Putamen (tissue), 1 donor: Measurements from ENCODE around the gene TMPRSS6.

ENCODE experiments used
- DNase-seq: peaks from one replicate; pipeline ENCODE4 v3.0.0-alpha.2; 2016; ENCODE audit warnings: low spot score

Gene TMPRSS6

DNA sequence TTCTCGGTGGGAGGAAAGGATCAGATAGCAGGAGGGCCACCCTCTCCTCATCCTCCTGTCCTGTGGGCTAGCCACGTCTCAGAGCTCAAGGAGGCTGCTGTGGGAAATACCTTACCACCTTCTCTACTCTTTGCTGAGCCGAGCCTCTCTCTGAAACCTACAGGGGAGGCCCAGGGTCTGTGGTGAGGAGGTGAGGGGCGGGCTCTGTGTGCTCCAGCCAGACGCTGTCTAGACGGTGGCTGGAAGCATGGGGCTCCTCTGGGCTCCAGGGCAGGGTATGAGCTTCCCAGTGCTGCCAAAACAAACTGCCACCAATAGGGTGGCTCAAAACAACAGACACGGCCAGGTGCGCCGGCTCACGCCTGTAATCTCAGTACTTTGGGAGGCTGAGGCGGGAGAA is 5.5 kb upstream of the TMPRSS6 start:
- DNase-seq, result no peak

- no peak for DNase-seq
Measured at GRCh38 chr22:37113757-37114156, 4.2 kb upstream of the TMPRSS6 start.

DNA sequence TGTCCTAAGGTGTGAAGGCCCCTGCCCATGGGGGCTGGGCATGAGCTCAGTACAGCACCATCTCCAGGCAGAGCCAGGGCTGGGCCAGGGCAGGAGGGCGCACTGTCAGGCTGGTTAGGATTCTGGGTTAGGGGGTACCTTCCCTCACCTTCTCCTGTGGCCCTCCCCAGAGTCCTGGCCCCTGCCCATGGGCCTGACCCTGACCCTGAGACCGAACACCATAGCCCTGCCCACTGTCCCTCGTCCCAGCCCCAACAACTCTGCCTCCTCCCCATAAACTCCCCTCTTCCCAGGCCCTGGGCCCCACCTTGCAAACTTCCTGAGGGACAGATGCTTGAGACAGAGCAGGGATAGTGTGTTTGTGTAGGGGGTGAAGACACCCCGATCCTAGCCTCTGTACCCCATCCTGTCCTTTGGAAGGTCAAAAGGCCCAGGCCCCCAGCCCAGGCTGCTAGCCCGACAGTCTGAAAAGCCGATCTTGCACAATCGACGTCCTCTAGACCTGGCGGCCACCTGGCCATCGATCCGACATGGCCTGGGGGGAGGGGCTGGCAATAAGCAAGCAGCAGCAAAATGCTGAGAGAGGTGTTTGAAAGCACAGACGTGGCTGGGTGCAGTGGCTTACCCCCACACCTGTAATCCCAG is 2.7 kb upstream of the TMPRSS6 start:
- no peak for DNase-seq

GRCh38 chr22:37111156-37111717 is 1.7 kb upstream of the TMPRSS6 start:
- DNase-seq, result no peak

- DNase-seq, result no peak
Measured at GRCh38 chr22:37107816-37108621, 1.5 kb downstream of the TMPRSS6 start.

DNA sequence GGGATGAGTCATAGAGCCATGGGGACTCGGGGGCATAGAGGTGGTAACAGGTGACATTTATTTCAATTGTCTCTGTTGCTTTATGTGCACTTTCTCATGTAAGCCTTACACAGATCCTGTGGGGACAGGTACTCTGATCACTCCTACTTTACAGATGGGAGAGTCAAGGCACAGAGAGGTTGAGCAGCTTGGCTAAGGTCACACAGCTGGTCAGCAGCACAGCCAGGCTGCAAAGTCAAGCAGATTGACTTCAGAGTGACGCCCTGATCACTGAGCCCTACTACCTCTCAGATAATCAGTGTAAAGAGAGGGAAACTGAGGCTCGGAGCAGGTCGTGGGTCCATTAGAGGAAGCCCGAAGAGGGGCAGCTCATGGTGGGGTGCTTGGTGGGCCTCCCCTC is 3.5 kb downstream of the TMPRSS6 start:
- DNase-seq, result no peak

- no peak for DNase-seq
Measured at GRCh38 chr22:37105154-37105553, 4.4 kb downstream of the TMPRSS6 start.

GRCh38 chr22:37103656-37104452 is 5.7 kb downstream of the TMPRSS6 start:
- DNase-seq, result no peak

GRCh38 chr22:37103151-37103550 is 6.4 kb downstream of the TMPRSS6 start:
- DNase-seq, result no peak

DNA sequence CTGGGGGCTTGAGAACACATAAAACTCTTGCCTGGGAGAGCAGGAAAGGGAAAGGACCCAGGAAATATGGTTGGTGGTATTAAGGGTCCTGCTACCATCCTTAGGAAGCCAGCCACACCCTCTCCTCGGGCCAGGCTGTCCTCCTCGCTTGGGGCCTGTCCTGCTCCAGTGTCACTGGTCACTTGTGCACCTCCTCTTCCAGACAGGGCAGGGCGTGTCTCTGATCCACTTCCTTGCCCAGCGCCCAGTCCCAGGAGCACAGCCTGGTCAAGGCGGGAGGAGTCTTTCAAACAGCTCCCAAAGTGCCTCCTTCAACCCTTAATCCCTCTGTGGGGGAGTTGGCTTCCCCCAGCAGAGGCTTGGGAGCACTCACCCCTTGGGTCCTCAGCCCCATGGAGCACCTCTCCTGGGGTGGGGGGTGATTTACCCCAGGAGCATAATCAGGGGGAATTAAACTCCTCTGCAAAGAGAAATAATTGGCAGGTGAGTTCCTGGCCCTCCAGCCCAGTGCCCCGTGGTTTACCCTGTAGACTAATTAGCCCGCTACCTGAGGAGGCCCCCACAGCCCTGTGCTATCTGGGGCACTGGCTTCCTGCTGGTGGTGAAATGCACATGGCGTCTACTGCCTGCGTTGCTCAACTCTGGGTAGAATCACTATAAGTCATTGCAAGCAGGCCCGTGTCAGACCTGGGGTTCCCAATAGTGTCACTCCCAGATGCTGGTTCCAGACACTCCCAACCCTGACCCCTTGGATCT is 8.0 kb downstream of the TMPRSS6 start:
- DNase-seq, result no peak

- DNase-seq, result no peak
Measured at GRCh38 chr22:37100589-37101127, 8.9 kb downstream of the TMPRSS6 start.

- no peak for DNase-seq
Measured at GRCh38 chr22:37098976-37099591, 10.4 kb downstream of the TMPRSS6 start.

DNA sequence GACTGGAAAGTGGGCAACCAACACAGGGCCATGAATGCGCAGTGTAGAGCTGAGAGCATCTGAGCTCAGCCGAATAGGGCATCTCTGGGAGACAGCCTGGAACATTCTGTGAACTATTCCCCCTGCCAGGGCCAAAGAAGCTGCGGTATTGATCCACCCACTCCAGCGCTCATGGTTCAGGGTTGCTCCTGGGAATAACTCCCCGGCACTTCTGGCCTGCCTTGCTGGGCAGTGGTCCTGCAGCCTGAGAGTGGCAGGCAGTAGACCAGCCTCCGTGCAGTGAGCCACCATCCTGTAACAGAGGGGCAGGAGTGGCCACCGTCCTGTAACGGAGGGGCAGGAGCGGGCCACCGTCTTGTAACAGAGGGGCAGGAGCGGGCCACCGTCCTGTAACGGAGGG is 12.2 kb downstream of the TMPRSS6 start:
- no peak for DNase-seq

GRCh38 chr22:37095113-37095512 is 14.4 kb downstream of the TMPRSS6 start:
- DNase-seq, result no peak

GRCh38 chr22:37094239-37094638 is 15.3 kb downstream of the TMPRSS6 start:
- no peak for DNase-seq

DNA sequence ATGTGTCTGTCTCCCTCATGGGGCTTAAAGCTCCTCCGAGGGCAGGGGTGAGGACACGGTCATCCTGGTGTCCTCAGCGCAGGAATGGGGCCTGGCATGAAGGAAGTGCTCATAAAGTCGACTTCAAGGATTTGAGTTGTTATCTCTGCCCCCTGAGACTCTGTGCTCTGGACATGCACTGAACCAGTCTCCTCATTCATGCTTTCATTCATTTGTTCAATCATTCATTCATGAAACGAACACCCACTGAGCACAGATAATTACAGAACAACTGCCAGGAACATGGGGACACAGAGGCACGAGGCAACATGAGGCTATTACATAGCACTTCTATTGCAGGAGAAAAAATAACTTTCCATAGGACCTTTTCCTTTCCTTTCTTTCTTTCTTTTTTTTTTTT is 16.5 kb downstream of the TMPRSS6 start:
- no peak for DNase-seq

- no peak for DNase-seq
Measured at GRCh38 chr22:37091994-37092393, 17.5 kb downstream of the TMPRSS6 start.

- DNase-seq, result no peak
Measured at GRCh38 chr22:37090920-37091695, 18.4 kb downstream of the TMPRSS6 start.

DNA sequence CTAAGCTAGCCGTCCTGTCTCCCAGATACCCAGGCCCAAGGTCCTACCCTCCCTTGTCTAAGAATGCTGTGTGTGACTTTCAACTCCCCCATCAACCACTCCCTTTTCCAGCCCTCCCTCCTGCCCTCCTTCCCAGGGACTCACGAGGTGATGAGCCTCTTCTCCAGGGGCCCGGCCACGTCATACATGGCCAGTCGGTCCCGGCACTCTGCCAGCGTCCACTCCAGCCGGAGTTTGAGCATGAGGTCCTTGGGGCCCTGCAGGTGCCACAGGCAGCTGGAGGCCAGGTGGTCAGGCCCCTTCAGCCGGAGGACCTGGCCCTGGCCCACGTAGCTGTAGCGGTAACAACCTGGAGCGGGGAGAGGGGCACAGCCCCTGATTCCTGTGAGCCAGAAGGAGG is 20.1 kb downstream of the TMPRSS6 start:
- no peak for DNase-seq

DNA sequence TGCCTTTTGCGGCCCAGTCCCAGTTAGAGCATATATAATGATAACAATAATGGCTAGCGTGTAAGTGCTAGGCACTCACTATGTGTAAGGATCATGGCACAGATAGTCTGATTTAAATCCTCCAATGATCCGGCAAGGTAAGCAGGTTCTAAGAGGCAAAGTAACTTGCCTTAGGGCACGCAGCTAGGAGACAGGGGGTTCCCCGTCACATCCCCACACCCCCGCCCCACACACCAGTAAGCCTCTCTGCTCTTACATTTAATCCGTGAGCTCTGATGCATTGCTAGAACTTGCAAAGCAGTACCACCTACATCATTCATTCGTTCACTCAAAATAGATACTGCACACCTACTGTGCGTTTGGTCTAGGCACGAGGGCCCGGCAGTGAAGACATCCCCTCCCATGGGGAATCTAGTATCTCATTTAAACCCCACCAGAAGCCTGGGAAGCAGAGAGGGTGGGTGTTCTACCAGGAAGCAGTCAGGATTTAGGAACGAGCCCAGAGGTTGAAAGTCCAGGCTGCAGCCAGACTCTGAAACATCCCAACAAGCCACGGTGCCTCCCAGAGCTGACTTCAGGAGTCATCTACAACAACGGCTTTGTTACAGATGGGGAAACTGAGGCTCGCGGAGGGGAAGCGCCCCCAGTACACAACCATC is 20.6 kb downstream of the TMPRSS6 start:
- no peak for DNase-seq
